NCI-H128 (cell line): ENCODE measurements around the gene C6orf62.
"Not testable (repeated sequence)": the region's sequence is repeated elsewhere in the genome, so short reads cannot be mapped to it uniquely, and the experiment has no call there.

Source experiments
- DNase-seq: peaks from one replicate; lab custom pipeline; 2025; ENCODE audit not compliant: unreplicated experiment; lab: John Stamatoyannopoulos, UW

C6orf62 gene

DNA sequence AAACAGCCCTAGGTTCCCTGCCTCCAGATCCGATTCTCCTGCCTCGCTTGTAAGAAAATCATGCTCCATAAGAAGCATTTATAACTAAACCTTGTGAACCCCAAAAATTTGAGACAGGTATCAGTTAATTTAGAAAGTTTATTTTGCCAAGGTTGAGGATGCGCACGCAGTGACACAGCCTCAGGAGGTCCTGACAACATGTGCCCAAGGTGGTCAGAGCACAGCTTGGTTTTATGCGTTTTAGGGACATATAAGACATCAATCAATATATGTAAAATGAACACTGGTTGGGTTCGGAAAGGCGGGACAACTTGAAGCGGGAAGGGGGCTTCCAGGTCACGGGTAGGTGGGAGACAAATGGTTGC is 50.0 kb downstream of the C6orf62 start:
- DNase-seq = no peak

DNA sequence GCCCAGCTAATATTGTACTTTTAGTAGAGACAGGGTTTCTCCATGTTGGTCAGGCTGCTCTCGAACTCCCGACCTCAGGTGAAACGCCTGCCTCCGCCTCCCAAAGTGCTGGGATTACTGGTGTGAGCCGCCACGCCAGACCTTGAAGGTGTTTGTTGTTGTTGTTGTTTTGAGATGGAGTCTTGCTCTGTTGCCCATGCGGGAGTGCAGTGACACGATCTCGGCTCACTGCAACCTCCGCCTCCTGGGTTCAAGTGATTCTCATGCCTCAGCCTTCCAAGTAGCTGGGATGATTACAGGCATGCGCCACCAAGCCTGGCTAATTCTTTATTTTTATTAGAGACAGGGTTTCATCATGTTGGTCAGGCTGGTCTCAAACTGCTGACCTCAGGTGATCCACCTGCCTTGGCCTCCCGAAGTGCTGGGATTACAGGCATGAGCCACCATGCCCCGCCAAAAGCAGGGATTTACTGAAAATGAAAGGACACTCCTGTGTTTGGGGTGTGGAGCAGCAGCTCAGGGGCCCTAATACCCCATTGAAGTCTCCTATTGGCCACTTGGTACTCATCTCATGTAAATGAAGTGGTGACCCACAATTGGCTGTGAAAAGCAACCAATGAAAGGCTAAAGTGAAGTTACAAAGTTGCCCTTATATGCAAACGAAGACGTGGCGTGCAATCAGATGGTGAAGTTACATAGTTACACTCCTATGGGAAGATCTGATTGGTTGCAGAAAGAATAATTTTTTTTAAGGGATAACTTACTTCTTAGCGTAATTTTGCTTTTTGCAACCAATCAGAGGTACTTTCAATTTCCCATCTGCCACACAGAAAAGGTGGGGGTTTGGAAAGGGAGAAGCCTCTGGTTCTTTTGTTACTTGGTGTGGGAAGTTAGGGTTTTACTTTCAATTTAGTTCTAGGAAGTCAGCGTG is 50.6 kb downstream of the C6orf62 start:
- not testable (repeated sequence) for DNase-seq

DNA sequence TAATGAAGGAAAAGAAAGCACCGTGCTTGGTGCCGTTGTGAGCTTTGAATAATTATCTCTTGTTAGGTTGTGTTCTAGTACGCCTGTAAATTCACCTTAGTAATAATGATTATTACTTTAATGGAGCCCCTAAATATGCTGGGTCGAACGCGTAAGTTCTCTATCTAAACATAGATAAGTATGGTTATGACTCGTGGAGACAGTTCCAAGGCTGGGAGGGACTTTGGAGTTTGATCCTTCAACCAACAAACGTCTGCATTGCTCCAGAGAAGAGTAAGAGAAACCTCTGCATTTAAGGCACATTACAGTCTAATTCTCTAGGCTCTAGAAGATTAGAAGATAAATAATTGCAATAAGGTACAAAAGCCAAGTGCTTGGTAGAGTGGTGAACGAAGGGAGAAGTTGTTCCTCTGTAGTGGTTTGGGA is 51.6 kb downstream of the C6orf62 start:
- no peak for DNase-seq

DNA sequence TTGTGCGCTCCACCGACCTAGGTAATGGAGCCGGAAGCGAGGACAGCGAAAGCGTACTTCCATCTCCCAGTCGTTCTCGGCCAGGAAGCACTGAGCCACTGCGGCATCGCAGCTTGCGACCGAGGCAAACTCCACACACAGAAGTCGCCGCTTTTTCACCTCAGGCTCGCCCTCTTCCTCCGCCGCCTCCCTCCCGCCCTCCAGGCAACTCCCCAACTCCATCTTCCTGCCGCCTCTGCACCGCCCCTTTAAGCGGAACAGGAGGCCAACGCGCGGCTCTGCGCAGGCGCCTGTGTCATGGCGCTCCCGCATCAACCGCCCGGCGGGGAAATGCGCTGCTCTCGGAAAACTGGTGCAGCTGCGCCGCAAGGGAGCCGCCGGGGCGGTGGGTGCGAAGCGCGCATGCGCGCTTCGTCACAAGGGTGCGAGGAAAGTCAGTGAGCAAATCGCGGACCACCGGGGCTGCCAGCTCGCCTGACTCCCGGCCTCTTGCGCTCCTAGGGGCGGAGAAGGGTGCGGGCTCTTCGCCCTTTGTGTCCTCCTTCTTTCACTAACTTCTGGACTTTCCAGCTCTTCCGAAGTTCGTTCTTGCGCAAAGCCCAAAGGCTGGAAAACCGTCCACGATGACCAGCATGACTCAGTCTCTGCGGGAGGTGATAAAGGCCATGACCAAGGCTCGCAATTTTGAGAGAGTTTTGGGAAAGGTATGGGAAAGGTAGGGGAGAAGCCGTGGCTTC is 52.1 kb downstream of the C6orf62 start, which contains the start of the genes ACOT13 and TDP2:
ACOT13 (plus strand) TSS at position 437 of the 737 bp plus-strand sequence; CDS start at position 624, 187 bp downstream.
TDP2 (minus strand) TSS at position 259 of the 737 bp plus-strand sequence; CDS start at position 222, 37 bp downstream.
- DNase-seq = peak; percentile 97

DNA sequence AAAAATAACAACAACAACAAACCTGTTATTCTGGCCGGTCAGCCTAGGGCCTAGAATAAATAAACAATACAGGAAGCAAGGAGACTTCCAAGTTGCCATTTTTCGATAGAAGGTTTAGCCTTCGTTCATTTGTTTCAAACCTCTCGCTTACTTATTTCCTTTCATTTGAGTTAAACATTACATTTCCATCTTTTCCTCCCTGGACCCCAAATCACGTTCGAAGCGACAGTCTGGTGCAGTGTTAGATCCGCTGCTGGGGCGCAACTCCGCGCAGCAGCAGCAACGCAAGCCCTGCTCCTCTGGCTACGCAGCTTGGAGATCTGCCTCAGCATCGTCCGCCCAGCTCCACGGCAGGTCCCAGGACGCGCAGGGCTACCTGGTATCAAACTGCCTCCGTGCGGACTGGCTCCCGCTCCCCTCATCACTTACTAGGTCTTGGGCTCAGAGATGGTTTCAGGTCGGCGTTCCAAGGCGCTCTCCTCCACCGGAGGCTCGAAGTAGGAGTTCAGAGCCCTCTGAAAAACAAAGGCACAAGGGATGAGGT is 52.8 kb downstream of the C6orf62 start:
- DNase-seq = no peak

DNA sequence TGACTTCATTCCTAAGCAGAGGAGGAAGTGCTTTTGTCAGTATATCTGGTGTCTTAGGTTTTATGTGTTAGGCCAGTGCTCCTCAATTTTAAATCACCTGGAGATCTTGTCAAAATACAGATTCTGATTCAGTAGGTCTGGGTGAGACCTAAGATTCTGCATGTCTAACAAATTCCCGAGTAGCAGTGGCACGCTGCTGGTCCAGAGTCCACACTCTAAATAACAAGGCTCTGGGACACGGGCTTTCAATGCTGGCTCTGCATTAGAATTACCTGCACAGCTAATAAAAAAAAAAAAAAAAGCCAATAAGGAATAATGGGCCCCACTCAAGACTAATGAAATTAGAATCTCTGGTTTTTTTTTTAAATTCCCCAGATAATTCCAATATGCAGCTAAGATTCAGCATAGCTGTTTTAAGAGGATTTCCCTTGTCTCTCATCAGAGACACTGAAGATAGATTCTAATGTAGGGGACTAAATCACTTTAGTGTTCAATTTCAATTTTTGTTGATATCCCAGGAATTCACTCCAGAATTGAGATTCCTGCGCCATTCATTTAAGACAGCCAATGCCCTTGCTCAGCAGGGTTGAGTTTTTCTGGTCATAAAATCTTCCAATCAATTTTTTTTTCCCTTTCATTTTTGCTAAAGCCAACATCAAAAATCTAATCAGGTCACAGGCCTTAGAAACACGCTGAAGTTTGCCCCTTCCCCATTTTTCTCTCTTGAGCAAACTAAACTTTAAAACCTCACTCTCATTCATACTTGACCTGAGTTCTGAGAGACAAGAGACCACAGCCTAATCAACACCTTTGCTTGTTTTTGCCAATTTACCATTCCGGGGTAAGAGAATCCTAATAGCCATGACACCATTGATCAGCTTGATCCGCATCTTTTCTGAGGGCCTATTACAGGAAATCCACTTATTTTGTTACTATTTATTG is 54.6 kb downstream of the C6orf62 start:
- DNase-seq = no peak

DNA sequence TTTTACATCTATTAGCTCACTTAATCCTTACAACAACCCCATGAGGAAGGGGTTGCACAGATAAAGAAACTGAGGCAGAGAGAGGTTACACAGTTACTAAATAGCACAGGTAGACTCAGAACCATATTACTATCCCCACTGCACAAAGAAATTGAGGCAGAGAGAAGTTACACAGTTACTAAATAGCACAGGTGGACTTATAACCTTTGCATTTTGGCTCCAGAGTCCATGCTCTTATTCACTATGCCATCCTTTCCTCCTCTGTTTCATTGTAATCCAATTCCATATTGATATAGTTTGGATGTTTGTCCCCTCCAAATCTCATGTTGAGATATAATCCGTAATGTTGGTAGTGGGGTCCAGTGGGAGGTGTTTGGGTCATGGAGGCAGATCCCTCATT is 55.8 kb downstream of the C6orf62 start:
- no peak for DNase-seq

DNA sequence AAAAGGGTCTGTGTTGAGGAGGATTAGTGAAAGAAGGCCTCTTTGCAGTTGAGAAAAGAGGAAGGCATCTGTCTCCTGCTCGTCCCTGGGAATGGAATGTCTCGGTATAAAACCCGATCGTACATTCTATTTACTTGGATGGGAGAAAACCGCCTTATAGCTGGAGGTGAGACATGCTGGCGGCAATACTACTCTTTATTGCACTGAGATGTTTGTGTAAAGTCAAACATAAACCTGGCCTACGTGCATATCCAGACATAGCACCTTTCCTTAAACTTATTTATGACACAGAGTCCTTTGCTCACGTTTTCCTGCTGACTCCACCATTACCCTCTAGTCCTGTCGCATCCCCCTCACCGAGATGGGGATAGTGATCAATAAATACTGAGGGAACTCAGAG is 56.7 kb downstream of the C6orf62 start:
- no peak for DNase-seq

DNA sequence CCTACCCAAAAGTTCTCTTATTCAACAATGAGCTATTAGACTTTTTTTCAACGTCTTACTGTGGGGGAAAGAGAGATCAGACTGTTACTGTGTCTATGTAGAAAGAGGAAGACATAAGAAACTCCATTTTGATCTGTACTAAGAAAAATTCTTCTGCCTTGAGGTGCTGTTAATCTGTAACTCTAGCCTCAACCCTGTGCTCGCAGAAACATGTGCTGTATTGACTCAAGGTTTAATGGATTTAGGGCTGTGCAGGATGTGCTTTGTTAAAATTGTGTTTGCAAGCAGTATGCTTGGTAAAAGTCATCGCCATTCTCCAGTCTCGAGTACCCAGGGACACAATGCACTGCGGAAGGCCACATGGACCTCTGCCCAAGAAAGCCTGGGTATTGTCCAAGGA is 57.2 kb downstream of the C6orf62 start:
- DNase-seq = not testable (repeated sequence)

DNA sequence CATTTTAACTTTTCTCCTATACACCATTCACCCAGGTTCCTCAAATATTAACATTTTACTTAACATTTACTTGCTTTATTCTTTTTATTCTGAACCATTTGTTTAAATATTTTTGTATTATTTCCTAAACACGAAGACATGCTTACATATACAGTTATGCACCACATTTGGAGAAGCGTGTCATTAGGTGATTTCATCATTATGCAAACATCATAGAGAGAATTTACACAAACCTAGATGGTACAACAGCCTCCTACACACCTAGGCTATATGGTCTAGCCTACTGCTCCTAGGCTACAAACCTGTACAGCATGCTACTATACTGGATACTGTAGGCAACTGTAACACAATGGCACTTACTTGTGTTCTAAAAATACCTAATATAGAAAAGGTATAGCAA is 58.8 kb downstream of the C6orf62 start:
- DNase-seq = no peak

DNA sequence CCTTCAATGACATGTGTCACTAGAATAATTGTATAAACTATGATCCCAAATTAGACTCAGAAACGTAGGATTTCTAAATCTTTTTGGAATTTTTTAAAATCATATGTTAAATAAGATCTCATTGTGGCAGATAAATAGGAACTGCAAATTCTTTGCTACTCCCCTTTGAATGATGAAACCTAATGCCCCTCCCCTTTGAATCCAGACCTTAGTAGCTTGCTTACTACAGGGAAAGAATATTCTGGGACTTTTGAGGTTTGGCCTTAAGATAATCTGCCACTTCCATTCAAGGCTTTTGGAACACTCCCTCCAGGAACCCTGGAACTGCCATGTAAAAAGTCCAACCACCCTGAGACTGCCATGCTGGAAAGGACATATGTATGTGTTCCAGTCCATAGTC is 59.4 kb downstream of the C6orf62 start:
- no peak for DNase-seq

DNA sequence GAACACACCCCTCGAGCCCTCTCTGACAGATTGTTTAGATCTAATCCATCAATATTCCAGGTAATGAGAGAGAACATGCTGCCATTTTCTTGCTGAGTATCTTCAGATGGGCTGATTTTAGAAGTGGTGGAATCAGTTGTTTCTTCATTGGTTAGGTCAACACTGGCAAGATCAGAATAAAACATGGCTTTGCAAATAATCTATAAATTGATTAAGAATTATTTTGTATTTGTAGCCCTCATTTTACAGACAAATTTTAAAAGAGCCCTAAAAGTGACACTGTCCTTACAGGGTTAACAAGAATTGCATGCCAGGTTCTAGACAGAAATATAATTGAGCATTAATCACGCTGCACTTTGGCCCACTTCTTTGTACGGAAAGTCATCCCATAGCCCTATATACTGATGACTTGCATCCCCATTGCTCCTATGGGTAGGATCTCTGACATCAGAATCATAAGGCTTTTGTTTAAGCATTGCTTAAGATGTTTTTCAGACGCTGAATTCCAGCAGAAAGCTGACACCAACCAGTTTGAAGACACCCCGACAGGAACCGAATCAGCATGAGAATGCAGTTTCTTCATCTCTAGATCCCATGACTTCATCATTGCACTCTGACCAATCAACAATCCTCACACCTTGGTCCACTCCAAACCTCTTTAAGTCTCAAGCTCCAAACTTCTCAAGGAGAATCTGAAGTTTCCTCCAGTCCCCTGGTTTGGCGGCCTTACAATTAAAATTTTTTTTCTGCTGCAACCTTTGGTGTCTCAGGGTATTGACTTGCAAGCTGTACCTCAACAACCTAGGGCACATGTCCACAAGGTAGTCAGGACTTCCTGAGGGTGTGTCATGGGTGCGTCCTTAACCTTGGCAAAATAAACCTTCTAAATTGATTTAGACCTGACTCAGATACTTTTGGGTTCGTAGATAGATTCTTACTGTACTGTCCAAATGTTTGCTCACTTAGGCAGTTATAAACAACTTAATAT is 60.1 kb downstream of the C6orf62 start:
- DNase-seq = no peak

DNA sequence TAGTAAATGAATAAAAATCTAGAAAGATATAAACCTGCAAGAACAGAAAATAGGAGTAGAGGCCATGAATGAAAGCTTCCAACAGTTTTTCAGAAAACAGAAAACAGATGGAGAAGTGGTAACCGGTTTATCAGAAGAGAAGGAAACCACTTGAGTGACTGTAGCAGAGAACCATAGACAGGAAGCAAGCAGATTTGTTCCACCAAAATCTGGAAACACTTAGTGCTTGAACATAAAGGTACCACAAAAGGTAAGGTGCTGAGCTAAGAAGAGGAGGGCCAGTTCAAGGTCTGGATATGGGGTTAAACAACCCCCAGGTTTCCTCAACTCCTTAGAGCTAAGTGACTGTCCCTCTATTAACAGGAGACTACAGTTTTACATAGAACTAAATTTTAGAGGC is 63.7 kb downstream of the C6orf62 start:
- DNase-seq = no peak
